Measurements from ENCODE around the gene SLFNL1. TPM values are rescaled to one million over a fixed set of nuclear protein-coding genes. Genes with fewer than 3 reads are reported as not detected.

SLFNL1 gene
- total RNA-seq, 1 donor from 2014 or later, result not detected

- no peak for TF ChIP-seq CTCF (IDR thresholded peaks at IDR 0.05; ENCODE audit: insufficient read depth, low read length, poor library complexity, severe bottlenecking)
- no peaks in the 10 kb centered on the region for H3K27me3 ChIP-seq (ENCODE audit: control insufficient read depth, insufficient read depth, low read length)
- DNase-seq (ENCODE audit: low read depth), result no peak
- no peak overlapping the region for H3K4me3 ChIP-seq (ENCODE audit: low read depth, low read length)
- H3K36me3 ChIP-seq (ENCODE audit: control insufficient read depth, insufficient read depth, low read length), result peaks cover 4% of the 10 kb centered on the region
Measured at GRCh38 chr1:40984531-40984930, 37.0 kb downstream of the SLFNL1 start.

- peaks cover 3% of the 10 kb centered on the region for H3K36me3 ChIP-seq (ENCODE audit: control insufficient read depth, insufficient read depth, low read length)
- no peaks in the 10 kb centered on the region for H3K27me3 ChIP-seq (ENCODE audit: control insufficient read depth, insufficient read depth, low read length)
- no peak for DNase-seq (ENCODE audit: low read depth)
- no peak for TF ChIP-seq CTCF (IDR thresholded peaks at IDR 0.05; ENCODE audit: insufficient read depth, low read length, poor library complexity, severe bottlenecking)
- H3K4me3 ChIP-seq (ENCODE audit: low read depth, low read length), result no peak overlapping the region
Measured at GRCh38 chr1:40984066-40984465, 37.5 kb downstream of the SLFNL1 start.

GRCh38 chr1:40983286-40983685, 38.2 kb downstream of the SLFNL1 start:
- DNase-seq (ENCODE audit: low read depth), result no peak
- Histone ChIP-seq H3K4me3 (ENCODE audit: low read depth, low read length) (no peak overlapping the region), H3K36me3 (ENCODE audit: control insufficient read depth, insufficient read depth, low read length) (peaks cover 1% of the 10 kb centered on the region), H3K27me3 (ENCODE audit: control insufficient read depth, insufficient read depth, low read length) (no peaks in the 10 kb centered on the region)
- TF ChIP-seq CTCF (IDR thresholded peaks at IDR 0.05; ENCODE audit: insufficient read depth, low read length, poor library complexity, severe bottlenecking), result no peak

- TF ChIP-seq CTCF (IDR thresholded peaks at IDR 0.05; ENCODE audit: insufficient read depth, low read length, poor library complexity, severe bottlenecking), result no peak
- H3K4me3 ChIP-seq (ENCODE audit: low read depth, low read length), result no peak overlapping the region
- no peaks in the 10 kb centered on the region for H3K27me3 ChIP-seq (ENCODE audit: control insufficient read depth, insufficient read depth, low read length)
- no peak for DNase-seq (ENCODE audit: low read depth)
- H3K36me3 ChIP-seq (ENCODE audit: control insufficient read depth, insufficient read depth, low read length), result no peaks in the 10 kb centered on the region
Measured at GRCh38 chr1:40982721-40983120, 38.8 kb downstream of the SLFNL1 start.

- H3K36me3 ChIP-seq (ENCODE audit: control insufficient read depth, insufficient read depth, low read length), result no peaks in the 10 kb centered on the region
- no peak for TF ChIP-seq CTCF (IDR thresholded peaks at IDR 0.05; ENCODE audit: insufficient read depth, low read length, poor library complexity, severe bottlenecking)
- DNase-seq (ENCODE audit: low read depth), result no peak
- no peak overlapping the region for H3K4me3 ChIP-seq (ENCODE audit: low read depth, low read length)
- no peaks in the 10 kb centered on the region for H3K27me3 ChIP-seq (ENCODE audit: control insufficient read depth, insufficient read depth, low read length)
Measured at GRCh38 chr1:40981691-40982448, 39.7 kb downstream of the SLFNL1 start.
